ENCODE results near the gene FAM9C.
"Not testable (repeated sequence)": the region's sequence is repeated elsewhere in the genome, so short reads cannot be mapped to it uniquely, and the experiment has no call there.

The FAM9C gene

DNA sequence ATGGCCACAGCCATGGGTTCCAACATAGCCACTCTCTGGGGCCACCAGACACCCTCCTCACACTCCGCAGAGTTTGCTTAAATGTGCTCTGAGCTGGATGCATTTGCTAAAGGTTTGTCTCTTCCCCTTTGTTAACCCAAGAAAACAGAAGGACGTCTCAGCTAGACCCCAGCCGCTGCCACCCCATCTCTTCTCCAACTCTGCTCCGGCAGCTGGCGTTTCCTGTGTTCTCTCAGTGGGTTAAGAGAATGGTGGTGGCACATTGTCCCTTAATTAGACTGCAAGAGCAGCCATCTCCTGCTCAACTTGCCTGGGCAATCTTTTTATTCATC lies 43.7 kb upstream of the FAM9C start:
- DNase-seq (ENCODE audit: low spot score) = no peak
- H3K27ac ChIP-seq = no peak overlapping the region
- TF ChIP-seq, protein P1, sequence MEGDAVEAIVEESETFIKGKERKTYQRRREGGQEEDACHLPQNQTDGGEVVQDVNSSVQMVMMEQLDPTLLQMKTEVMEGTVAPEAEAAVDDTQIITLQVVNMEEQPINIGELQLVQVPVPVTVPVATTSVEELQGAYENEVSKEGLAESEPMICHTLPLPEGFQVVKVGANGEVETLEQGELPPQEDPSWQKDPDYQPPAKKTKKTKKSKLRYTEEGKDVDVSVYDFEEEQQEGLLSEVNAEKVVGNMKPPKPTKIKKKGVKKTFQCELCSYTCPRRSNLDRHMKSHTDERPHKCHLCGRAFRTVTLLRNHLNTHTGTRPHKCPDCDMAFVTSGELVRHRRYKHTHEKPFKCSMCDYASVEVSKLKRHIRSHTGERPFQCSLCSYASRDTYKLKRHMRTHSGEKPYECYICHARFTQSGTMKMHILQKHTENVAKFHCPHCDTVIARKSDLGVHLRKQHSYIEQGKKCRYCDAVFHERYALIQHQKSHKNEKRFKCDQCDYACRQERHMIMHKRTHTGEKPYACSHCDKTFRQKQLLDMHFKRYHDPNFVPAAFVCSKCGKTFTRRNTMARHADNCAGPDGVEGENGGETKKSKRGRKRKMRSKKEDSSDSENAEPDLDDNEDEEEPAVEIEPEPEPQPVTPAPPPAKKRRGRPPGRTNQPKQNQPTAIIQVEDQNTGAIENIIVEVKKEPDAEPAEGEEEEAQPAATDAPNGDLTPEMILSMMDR (conservative IDR thresholded peaks at IDR 0.05; ENCODE audit: low read depth) = no peak
- ChIA-PET POLR2A (ENCODE audit: low non-redundant PET) (no interaction called here), CTCF (no interaction called here)

DNA sequence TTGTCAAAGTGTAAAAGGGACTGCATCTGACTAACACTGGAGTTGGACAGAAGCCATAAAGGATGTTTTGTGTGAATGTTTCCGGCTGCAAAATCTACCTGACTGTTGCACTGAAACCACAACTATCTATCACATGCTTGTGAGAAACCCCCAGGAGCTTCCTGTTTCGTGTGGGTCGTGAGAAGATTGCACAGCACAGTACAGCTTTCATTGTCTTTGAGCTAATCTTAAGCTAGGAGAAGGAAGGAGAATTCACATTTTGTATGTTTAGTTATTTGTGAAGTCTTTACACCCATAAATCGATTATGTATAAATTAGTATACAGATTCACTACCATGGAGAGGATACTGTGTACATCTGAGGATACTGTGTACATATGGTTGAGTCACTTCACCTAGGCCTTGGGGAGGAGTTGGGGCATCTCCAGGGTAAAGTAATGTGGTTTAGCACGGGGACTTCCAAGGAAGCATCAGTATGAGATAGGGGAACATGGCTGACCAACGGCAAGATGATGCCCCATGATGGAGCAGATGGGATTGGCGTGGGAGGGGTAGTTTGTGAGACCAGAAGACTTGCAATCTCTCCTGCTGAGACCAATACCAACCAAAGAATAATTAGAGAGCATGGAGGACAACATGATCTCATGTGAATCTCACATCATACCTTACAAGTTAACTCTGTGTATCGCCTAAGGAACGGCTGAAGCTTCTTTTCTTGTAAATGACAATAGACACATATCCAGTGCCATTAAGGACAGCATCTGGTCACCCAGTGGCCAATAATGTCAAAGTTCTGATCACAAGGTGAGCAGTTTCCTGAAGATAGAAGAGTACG lies 43.1 kb upstream of the FAM9C start:
- peak; percentile 9 for DNase-seq (ENCODE audit: low spot score)
- CTCF ChIA-PET = no interaction called here
- H3K27ac ChIP-seq = no peak overlapping the region
- TF ChIP-seq, protein P1 (conservative IDR thresholded peaks at IDR 0.05; ENCODE audit: low read depth) = no peak
- POLR2A ChIA-PET (ENCODE audit: low non-redundant PET) = no interaction called here

DNA sequence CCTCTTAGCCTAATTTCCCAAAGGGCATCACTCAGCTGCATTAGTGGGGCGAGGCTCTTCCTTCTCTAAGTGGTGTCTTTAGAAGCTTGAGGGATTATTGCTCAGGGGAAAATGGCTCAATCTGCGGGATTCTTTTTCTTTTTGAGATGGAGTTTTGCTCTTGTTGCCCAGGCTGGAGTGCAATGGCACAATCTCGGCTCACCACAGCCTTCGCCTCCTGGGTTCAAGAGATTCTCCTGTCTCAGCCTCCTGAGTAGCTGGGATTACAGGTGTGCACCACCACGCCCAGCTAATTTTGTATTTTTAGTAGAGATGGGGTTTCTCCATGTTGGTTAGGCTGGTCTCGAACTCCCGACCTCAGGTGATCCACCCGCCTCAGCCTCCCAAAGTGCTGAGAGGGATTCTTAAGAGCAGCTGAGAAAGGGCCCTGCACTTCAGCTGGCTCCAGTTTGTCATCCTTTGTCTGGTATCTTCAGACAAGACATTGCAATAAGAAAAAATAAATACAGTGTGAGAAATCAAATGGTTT lies 42.4 kb upstream of the FAM9C start:
- H3K27ac ChIP-seq, CTCF ChIA-PET: not testable (repeated sequence)

DNA sequence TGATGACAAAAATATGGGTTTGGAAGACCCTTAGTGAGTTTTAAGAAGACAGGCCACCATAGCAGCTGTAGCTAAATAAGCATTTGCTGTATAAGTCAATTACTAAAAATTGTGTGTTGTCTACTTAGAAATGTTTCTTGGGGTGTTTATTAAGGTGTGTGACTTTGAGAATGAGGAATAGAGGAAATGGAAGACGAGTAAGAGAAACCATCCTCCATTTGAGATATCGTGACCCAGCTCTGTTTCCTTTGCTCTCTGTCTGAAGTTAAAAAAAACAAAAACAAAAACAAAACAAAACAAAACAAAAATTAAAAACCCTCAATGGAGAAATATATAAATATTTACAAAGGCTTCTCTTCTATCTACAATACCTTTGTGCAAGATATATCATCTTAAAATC lies 41.7 kb upstream of the FAM9C start:
- CTCF ChIA-PET = no interaction called here
- DNase-seq (ENCODE audit: low spot score) = no peak
- H3K27ac ChIP-seq = no peak overlapping the region
- TF ChIP-seq, protein P1 (conservative IDR thresholded peaks at IDR 0.05; ENCODE audit: low read depth) = no peak
- POLR2A ChIA-PET (ENCODE audit: low non-redundant PET) = no interaction called here

More for the DNA sequence above, 42.4 kb upstream of the FAM9C start:
- POLR2A ChIA-PET (ENCODE audit: low non-redundant PET); DNase-seq (ENCODE audit: low spot score): not testable (repeated sequence)

DNA sequence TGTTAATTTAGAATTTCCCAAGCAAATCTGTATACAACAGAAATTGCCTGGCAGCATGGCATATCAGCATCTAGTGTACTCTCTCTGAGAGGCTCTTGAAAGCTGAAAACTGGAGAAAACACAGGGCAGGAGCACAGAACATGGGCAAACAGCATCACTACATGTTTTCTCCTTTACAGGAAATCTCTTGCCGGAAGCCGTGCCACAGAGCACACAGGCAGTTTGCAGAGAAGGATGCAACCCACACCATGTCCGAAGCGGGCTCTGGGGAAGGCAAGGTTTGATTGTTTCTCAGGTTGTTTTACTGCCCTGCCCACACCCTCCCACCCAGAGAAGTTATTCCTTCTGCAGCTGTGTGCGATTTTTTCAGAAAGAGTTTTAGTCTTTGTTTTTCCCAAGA lies 41.1 kb upstream of the FAM9C start:
- no peak for DNase-seq (ENCODE audit: low spot score)
- TF ChIP-seq, protein P1 (conservative IDR thresholded peaks at IDR 0.05; ENCODE audit: low read depth) = no peak
- no peak overlapping the region for H3K27ac ChIP-seq
- POLR2A ChIA-PET (ENCODE audit: low non-redundant PET) = no interaction called here
- CTCF ChIA-PET = no interaction called here

DNA sequence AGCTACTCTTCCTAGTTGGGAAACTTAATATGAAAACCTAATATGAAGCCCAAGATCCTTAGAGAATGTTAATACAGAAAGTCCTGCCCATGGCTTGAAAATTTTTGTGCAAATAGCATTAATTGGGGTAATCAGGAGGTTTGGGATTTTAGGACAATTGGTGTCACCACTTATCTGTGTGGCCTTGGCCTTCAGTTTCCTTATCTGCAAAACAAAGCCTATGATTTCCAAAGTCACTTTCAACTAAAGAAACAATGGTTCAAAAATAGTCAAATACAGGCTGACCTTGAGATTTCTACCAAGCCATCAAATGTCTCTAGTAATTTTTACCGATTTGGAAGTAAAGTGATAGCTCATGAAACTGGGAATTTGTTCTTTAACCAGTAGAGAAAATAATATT lies 40.2 kb upstream of the FAM9C start:
- no peak for DNase-seq (ENCODE audit: low spot score)
- POLR2A ChIA-PET (ENCODE audit: low non-redundant PET) = no interaction called here
- CTCF ChIA-PET = no interaction called here
- TF ChIP-seq, protein P1 (conservative IDR thresholded peaks at IDR 0.05; ENCODE audit: low read depth) = no peak
- no peak overlapping the region for H3K27ac ChIP-seq

DNA sequence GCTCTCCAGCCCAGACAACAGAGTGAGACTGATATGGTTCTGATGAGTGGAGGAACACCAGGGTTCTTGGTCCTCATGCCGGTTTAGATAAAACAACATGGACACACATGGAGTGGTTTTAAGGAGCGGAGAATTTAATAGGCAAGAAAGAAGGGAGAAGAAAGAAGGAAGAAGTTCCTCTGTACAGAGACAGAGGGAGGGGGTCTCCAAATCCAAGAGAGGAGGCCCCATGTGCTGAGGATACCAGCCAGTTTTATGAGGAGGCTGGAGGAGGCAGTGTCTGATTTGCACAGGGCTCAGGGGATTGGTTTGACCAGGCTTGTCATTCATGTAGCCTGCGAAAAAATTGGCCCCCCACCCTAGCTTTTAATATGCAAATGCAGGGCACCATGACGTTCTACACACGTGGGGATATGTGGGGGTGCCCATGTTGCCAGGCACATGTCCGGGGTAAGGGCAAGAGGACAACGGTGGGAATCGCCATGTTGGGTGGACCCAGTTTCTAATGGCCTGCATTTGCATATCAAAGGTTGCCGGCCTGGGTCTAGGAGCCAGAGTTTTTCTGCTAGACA lies 39.4 kb upstream of the FAM9C start:
- CTCF ChIA-PET = interaction anchor here (0.7 kb wide), 1 partner anchor 153 kb away, joined by 4 read pairs; no protein-coding TSS in a partner anchor
- H3K27ac ChIP-seq; DNase-seq (ENCODE audit: low spot score); POLR2A ChIA-PET (ENCODE audit: low non-redundant PET): not testable (repeated sequence)
